Gastrocnemius medialis (tissue), 4 donors: ENCODE measurements around the gene PLEKHA3.

ENCODE experiments used
- POLR2A ChIP-seq, 2 donors: fragments of 450-650 bp; IDR thresholded peaks; one replicate each; pipeline ENCODE4 v1.6.1; 2017; ENCODE audit warnings: antibody characterized with exemption in 2 of 2, mild to moderate bottlenecking in 2 of 2, moderate library complexity in 2 of 2
- TF ChIP-seq, protein P1 (sequence below), 5 experiments: fragments of 450-650 bp in 3 of 5; fragments of 200-600 bp in 2 of 5; sonication (generic) in 2 of 5; IDR thresholded peaks in 4 of 5; conservative IDR thresholded peaks in 1 of 5; 1 replicate in 4 of 5; 2 replicates in 1 of 5; pipeline ENCODE4 v1.5.1; 2016 to 2019; ENCODE audit warnings: antibody characterized with exemption in 5 of 5, mild to moderate bottlenecking in 3 of 5, moderate library complexity in 3 of 5

- TF ChIP-seq, protein P1, sequence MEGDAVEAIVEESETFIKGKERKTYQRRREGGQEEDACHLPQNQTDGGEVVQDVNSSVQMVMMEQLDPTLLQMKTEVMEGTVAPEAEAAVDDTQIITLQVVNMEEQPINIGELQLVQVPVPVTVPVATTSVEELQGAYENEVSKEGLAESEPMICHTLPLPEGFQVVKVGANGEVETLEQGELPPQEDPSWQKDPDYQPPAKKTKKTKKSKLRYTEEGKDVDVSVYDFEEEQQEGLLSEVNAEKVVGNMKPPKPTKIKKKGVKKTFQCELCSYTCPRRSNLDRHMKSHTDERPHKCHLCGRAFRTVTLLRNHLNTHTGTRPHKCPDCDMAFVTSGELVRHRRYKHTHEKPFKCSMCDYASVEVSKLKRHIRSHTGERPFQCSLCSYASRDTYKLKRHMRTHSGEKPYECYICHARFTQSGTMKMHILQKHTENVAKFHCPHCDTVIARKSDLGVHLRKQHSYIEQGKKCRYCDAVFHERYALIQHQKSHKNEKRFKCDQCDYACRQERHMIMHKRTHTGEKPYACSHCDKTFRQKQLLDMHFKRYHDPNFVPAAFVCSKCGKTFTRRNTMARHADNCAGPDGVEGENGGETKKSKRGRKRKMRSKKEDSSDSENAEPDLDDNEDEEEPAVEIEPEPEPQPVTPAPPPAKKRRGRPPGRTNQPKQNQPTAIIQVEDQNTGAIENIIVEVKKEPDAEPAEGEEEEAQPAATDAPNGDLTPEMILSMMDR (IDR thresholded peaks at IDR 0.05 in 4 of 5, conservative IDR thresholded peaks at IDR 0.05 in 1 of 5), result no peak
- no peak for TF ChIP-seq POLR2A (IDR thresholded peaks at IDR 0.05)
Observed at GRCh38 chr2:178517496-178517895, 37.2 kb downstream of the PLEKHA3 start.
